Measurements from ENCODE around the gene NEAT1. TPM values are rescaled to one million over a fixed set of nuclear protein-coding genes. Genes with fewer than 3 reads are reported as not detected.
A peak's percentile ranks its signal among the peaks of the same experiment; 100 is the strongest.

The NEAT1 gene
- total and polyA plus RNA-seq, 9 of the 15 experiments (the other 6 are each of a cell fraction or from before 2014, with no cell fraction given) = 20.1 to 389 (median 62.8) TPM

- Histone ChIP-seq H3K27me3 (ENCODE audit: control insufficient read depth in 2 of 2, insufficient read depth in 2 of 2, low read length in 2 of 2) (no peaks in the 10 kb centered on the region), H2AFZ (ENCODE audit: low read depth, low read length) (no peak overlapping the region), H3K4me1 (replicated peaks in 1 of 2; ENCODE audit: control insufficient read depth in 2 of 2, insufficient read depth in 2 of 2, low read length in 2 of 2) (peaks cover 15 to 69% of the 10 kb centered on the region in 2 experiments), H3K9ac (ENCODE audit: insufficient read depth in 1 of 2, low read depth in 2 of 2, low read length in 2 of 2) (peak overlapping the region in 1 of 2 experiments; percentile 82; a peak in 2 of 4 replicates), H3K9me3 (replicated peaks; ENCODE audit: control insufficient read depth, insufficient read depth, low read depth, low read length) (no peaks in the 10 kb centered on the region), H3K4me2 (ENCODE audit: insufficient read depth, low read length) (no peak overlapping the region), H3K4me3 (no peak overlapping the region), H4K20me1 (replicated peaks; ENCODE audit: control insufficient read depth, insufficient read depth, low read length) (no peaks in the 10 kb centered on the region; the same call in 1 of the 2 replicates), H3K79me2 (ENCODE audit: control insufficient read depth, insufficient read depth, low read length) (no peaks in the 10 kb centered on the region), H3K36me3 (ENCODE audit: control insufficient read depth, insufficient read depth, low read length) (no peaks in the 10 kb centered on the region), H3K27ac (ENCODE audit: extremely low read depth, low read depth, low read length) (no peak overlapping the region), H3K9me1 (ENCODE audit: control insufficient read depth, insufficient read depth, low read length) (no peaks in the 10 kb centered on the region)
- DNase-seq (ENCODE audit: extremely low read depth in 1 of 4, low spot score in 3 of 4) = no peak
- no TSS peak for BruUV-seq (replicated peaks)
- in situ Hi-C loops (cut with MboI) (no loop called here), intact Hi-C loops (cut with micrococcal nuclease) (no loop called here)
- WGBS (ENCODE audit: insufficient coverage, low coverage, missing lambda C conversion rate) = 56% methylated on average over 18 of the region's 19 CpGs
- no peak for ATAC-seq
- no peak for FAIRE-seq
- CTCF ChIA-PET (ENCODE audit: low intra/inter-chr PET ratio) = no interaction called here
- POLR2A ChIA-PET = interaction anchor here (0.6 to 16.2 kb wide), 7 partner anchors 8 to 124 kb away, joined by 3 to 253 read pairs (median 5); partner anchors contain the start of genes MALAT1 and NEAT1
- no peak for TF ChIP-seq DACH1 (IDR thresholded peaks at IDR 0.05; ENCODE audit: partially characterized antibody)
- no peak for TF ChIP-seq HDAC6 (IDR thresholded peaks at IDR 0.05; ENCODE audit: low read depth, low read length)
- TF ChIP-seq, protein P1, sequence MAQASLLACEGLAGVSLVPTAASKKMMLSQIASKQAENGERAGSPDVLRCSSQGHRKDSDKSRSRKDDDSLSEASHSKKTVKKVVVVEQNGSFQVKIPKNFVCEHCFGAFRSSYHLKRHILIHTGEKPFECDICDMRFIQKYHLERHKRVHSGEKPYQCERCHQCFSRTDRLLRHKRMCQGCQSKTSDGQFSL (CRISPR knock-in tag; IDR thresholded peaks at IDR 0.05) = peak; percentile 59; the same call in 1 of the 2 replicates
- TF ChIP-seq, protein P1 (tag; IDR thresholded peaks at IDR 0.05) = no peak
- TF ChIP-seq KLF10 (CRISPR knock-in tag; IDR thresholded peaks at IDR 0.05) = no peak
- TF ChIP-seq AFF1 (IDR thresholded peaks at IDR 0.05; ENCODE audit: low read depth in 1 of 2, partially characterized antibody in 2 of 2) = no peak
- TF ChIP-seq, protein P2, sequence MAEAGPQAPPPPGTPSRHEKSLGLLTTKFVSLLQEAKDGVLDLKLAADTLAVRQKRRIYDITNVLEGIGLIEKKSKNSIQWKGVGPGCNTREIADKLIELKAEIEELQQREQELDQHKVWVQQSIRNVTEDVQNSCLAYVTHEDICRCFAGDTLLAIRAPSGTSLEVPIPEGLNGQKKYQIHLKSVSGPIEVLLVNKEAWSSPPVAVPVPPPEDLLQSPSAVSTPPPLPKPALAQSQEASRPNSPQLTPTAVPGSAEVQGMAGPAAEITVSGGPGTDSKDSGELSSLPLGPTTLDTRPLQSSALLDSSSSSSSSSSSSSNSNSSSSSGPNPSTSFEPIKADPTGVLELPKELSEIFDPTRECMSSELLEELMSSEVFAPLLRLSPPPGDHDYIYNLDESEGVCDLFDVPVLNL (CRISPR knock-in tag; IDR thresholded peaks at IDR 0.05; ENCODE audit: low read depth) = no peak
- no peak for TF ChIP-seq TOE1 (IDR thresholded peaks at IDR 0.05; ENCODE audit: borderline replicate concordance)
- no peak for TF ChIP-seq TOE1 (CRISPR knock-in tag; IDR thresholded peaks at IDR 0.05; ENCODE audit: borderline replicate concordance, low read depth)
- TF ChIP-seq HCFC1 (IDR thresholded peaks at IDR 0.05; ENCODE audit: low read depth, low read length) = no peak
- TF ChIP-seq CSDE1 (IDR thresholded peaks at IDR 0.05) = no peak
- no peak for TF ChIP-seq YBX1 (IDR thresholded peaks at IDR 0.05)
- no peak for TF ChIP-seq ZEB2 (IDR thresholded peaks at IDR 0.05)
- TF ChIP-seq, protein P3, sequence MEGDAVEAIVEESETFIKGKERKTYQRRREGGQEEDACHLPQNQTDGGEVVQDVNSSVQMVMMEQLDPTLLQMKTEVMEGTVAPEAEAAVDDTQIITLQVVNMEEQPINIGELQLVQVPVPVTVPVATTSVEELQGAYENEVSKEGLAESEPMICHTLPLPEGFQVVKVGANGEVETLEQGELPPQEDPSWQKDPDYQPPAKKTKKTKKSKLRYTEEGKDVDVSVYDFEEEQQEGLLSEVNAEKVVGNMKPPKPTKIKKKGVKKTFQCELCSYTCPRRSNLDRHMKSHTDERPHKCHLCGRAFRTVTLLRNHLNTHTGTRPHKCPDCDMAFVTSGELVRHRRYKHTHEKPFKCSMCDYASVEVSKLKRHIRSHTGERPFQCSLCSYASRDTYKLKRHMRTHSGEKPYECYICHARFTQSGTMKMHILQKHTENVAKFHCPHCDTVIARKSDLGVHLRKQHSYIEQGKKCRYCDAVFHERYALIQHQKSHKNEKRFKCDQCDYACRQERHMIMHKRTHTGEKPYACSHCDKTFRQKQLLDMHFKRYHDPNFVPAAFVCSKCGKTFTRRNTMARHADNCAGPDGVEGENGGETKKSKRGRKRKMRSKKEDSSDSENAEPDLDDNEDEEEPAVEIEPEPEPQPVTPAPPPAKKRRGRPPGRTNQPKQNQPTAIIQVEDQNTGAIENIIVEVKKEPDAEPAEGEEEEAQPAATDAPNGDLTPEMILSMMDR (IDR thresholded peaks at IDR 0.05 in 2 of 3, conservative IDR thresholded peaks at IDR 0.05 in 1 of 3; ENCODE audit: insufficient read depth in 2 of 3, low read depth in 1 of 3, low read length in 3 of 3) = no peak; a peak in 1 of 6 replicates
Observed at GRCh38 chr11:65378208-65378927, 44.2 kb upstream of the NEAT1 start.

Data from K562 (cell line).